ENCODE measurements around the gene ZFY. TPM values are rescaled to one million over a fixed set of nuclear protein-coding genes. Genes with fewer than 3 reads are reported as not detected.
"Not testable (repeated sequence)": the region's sequence is repeated elsewhere in the genome, so short reads cannot be mapped to it uniquely, and the experiment has no call there.

Gene ZFY
- total RNA-seq, 4 donors from 2014 or later = 19.8 to 29.0 TPM; not detected in 2

DNA sequence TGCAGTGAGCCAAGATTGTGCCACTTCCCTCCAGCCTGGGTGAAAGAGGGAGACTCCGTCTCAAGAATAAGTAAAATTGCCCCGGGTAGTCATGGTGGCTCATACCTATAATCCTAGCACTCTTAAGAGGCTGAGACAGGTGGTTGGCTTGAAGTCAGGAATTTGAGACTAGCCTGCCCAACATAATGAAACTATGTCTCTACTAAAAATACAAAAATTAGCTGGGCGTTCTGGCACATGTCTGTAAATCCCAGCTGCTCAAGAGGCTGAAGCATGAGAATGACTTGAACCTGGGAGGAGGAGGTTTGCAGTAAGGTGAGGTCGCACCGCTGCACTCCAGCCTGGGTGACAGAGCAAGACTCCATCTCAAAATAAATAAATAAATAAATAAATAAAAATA is 49.3 kb downstream of the ZFY start:
- ATAC-seq = no peak
- 50% methylated on average over 2 of the region's 5 CpGs; no CpG with 5 or more reads in 1 of the 2 donors for WGBS, 2 donors (ENCODE audit: low coverage in 1 of 2)
- H3K4me3 ChIP-seq = no peak overlapping the region
- H3K4me1 ChIP-seq = no peaks in the 10 kb centered on the region
- no peaks in the 10 kb centered on the region for H3K9me3 ChIP-seq
- H3K27ac ChIP-seq = no peak overlapping the region
- H3K27me3 ChIP-seq = no peaks in the 10 kb centered on the region
- no peak for TF ChIP-seq POLR2A (IDR thresholded peaks at IDR 0.05)
- no peak for TF ChIP-seq POLR2AphosphoS5 (IDR thresholded peaks at IDR 0.05)
- TF ChIP-seq EP300 (IDR thresholded peaks at IDR 0.05) = no peak
- peaks cover 0 to 11% of the 10 kb centered on the region in 2 donors for H3K36me3 ChIP-seq

GRCh38 chrY:2987178-2987577 is 52.0 kb downstream of the ZFY start:
- H3K4me1 ChIP-seq, H3K4me3 ChIP-seq, H3K36me3 ChIP-seq, H3K9me3 ChIP-seq, H3K27me3 ChIP-seq, H3K27ac ChIP-seq, ATAC-seq: not testable (repeated sequence)
- 96% methylated on average over 5 of the region's 8 CpGs; no CpG with 5 or more reads in 1 of the 2 donors for WGBS, 2 donors (ENCODE audit: low coverage in 1 of 2)

- H3K36me3 ChIP-seq, H3K27ac ChIP-seq, H3K27me3 ChIP-seq, H3K9me3 ChIP-seq, H3K4me3 ChIP-seq, ATAC-seq: not testable (repeated sequence)
- peaks cover 0 to 22% (median 0%) of the 10 kb centered on the region in 3 donors for H3K4me1 ChIP-seq
- WGBS, 2 donors (ENCODE audit: low coverage in 1 of 2) = no CpG with 5 or more reads among the region's 14 CpGs
Observed at GRCh38 chrY:2997369-2997768, 62.2 kb downstream of the ZFY start.

- peak overlapping the region in 1 of 2 donors; percentile 51 for H3K4me3 ChIP-seq
- TF ChIP-seq, protein P1, sequence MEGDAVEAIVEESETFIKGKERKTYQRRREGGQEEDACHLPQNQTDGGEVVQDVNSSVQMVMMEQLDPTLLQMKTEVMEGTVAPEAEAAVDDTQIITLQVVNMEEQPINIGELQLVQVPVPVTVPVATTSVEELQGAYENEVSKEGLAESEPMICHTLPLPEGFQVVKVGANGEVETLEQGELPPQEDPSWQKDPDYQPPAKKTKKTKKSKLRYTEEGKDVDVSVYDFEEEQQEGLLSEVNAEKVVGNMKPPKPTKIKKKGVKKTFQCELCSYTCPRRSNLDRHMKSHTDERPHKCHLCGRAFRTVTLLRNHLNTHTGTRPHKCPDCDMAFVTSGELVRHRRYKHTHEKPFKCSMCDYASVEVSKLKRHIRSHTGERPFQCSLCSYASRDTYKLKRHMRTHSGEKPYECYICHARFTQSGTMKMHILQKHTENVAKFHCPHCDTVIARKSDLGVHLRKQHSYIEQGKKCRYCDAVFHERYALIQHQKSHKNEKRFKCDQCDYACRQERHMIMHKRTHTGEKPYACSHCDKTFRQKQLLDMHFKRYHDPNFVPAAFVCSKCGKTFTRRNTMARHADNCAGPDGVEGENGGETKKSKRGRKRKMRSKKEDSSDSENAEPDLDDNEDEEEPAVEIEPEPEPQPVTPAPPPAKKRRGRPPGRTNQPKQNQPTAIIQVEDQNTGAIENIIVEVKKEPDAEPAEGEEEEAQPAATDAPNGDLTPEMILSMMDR (IDR thresholded peaks at IDR 0.05) = no peak
- no peak for TF ChIP-seq POLR2A (IDR thresholded peaks at IDR 0.05)
- TF ChIP-seq POLR2AphosphoS5 (IDR thresholded peaks at IDR 0.05) = no peak
- TF ChIP-seq EP300 (IDR thresholded peaks at IDR 0.05) = no peak
- no peaks in the 10 kb centered on the region for H3K36me3 ChIP-seq
- H3K9me3 ChIP-seq = no peaks in the 10 kb centered on the region
- peaks cover 0 to 48% (median 0%) of the 10 kb centered on the region in 3 donors for H3K4me1 ChIP-seq
- H3K27me3 ChIP-seq = no peaks in the 10 kb centered on the region
- no peak for ATAC-seq
- peak overlapping the region in 2 of 4 donors; percentile 34 to 81 for H3K27ac ChIP-seq
Observed at GRCh38 chrY:3002190-3002589, 67.0 kb downstream of the ZFY start.

DNA sequence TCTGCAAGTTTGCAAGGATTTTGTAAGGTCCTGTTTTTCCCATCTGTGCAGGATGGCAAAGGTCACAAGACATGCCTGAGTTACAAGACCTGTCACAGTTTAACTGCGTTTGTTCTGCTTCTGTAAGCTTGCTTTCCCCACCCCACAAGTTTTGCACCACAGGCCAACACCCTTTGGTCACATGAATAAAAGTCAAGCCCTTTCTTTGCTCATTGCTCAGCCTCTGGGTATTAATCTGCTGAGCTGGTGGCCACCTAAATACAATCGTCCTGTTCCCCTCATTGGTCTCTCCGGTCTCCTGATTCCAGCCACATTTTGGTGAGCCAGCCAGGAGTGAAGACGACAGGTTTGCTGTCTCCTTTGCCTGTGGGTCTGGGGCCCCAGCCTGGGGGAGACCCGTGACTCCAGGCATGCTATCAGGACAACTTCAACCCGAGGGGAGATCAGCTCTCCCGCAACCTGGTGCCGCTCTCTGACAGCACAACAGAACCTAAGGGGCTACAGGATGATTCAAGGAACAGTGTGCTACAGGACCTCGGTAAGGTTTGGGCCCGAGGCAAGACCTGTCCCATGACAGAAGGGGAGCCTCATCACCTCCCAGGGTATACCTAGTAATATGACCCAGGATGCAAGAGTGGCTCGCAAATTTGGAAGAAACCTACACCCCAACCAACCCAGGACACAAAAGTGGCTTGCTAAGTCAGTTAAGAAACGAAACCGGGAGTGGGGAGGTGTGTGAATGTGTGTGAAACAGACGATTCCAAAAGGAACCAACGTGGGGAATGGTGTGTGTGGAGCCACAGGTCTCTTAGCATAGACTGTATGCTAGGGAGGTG is 67.7 kb downstream of the ZFY start:
- peaks cover 0 to 48% (median 0%) of the 10 kb centered on the region in 3 donors for H3K4me1 ChIP-seq
- peak overlapping the region in 2 of 4 donors; percentile 75 to 81 for H3K27ac ChIP-seq
- 0% methylated on average over 3 of the region's 15 CpGs; no CpG with 5 or more reads in 1 of the 2 donors for WGBS, 2 donors (ENCODE audit: low coverage in 1 of 2)
- H3K9me3 ChIP-seq = no peaks in the 10 kb centered on the region
- no peaks in the 10 kb centered on the region for H3K27me3 ChIP-seq
- H3K4me3 ChIP-seq = peak overlapping the region; percentile 51 to 65
- ATAC-seq = no peak
- H3K36me3 ChIP-seq = no peaks in the 10 kb centered on the region
- TF ChIP-seq POLR2A (IDR thresholded peaks at IDR 0.05) (no peak), EP300 (IDR thresholded peaks at IDR 0.05) (no peak), POLR2AphosphoS5 (IDR thresholded peaks at IDR 0.05) (no peak)
- TF ChIP-seq, protein P1 (IDR thresholded peaks at IDR 0.05) = no peak

GRCh38 chrY:3003516-3003830 is 68.3 kb downstream of the ZFY start:
- 0% methylated on average over 2 of the region's 3 CpGs; no CpG with 5 or more reads in 1 of the 2 donors for WGBS, 2 donors (ENCODE audit: low coverage in 1 of 2)
- peak overlapping the region; percentile 51 to 65 for H3K4me3 ChIP-seq
- peaks cover 0 to 48% (median 0%) of the 10 kb centered on the region in 3 donors for H3K4me1 ChIP-seq
- H3K9me3 ChIP-seq = no peaks in the 10 kb centered on the region
- H3K27ac ChIP-seq = peak overlapping the region in 2 of 4 donors; percentile 75 to 81
- TF ChIP-seq, protein P1 (IDR thresholded peaks at IDR 0.05) = no peak
- no peak for TF ChIP-seq EP300 (IDR thresholded peaks at IDR 0.05)
- no peak for TF ChIP-seq POLR2A (IDR thresholded peaks at IDR 0.05)
- no peak for TF ChIP-seq POLR2AphosphoS5 (IDR thresholded peaks at IDR 0.05)
- no peaks in the 10 kb centered on the region for H3K27me3 ChIP-seq
- H3K36me3 ChIP-seq = no peaks in the 10 kb centered on the region
- no peak for ATAC-seq
